CD4-positive, alpha-beta T cell treated with Interleukin-17A for 4 hours (primary cell): ENCODE measurements around the gene RBBP8.

Experiments
- DNase-seq: peaks from one replicate; pipeline ENCODE4 v3.0.0-alpha.2; 2020; ENCODE audit warnings: mixed read lengths

Gene RBBP8

DNA sequence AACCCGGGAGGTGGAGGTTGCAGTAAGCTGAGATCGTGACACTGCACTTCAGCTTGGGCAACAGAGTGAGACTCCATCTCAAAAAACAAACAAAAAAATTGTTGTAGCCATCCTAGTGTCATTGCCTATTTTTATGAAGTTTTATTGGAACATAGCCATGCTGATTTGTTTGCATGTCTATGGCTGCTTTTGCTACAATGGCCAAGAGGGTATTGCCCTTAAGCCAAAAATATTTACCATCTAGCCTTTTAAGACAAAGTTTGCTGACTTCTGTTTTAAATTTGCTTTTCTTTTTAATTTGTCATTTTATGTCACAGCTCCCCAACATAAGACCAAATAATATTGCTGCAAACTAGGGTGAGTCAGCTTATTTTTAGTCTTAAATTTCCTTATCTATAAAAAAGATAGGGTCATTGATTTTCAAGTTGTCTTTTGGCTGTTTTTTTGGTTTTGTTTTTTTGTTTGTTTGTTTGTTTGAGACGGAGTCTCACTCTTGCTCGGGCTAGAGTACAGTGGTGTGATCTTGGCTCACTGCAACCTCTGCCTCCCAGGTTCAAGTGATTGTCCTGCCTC, 132.2 kb downstream of the RBBP8 start:
- no peak for DNase-seq

DNA sequence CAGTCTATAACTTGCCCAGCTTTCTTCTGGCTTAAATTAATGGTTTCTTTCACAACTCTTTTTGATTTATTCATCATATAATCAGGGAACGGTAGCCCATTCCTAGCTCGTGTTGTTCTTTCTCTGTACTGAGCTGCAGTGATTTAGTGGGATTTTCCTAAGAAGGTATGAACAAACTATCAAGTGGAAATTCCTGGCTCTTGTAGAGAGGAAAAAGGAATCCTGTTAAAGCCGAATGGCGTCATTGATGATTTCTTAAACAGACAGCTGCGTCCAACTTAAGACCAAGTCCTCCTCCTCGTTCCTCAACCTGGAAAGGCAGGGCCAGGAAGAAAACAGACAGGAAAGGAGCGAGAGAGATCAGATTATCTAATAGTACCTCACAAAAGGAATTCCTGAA, 132.9 kb downstream of the RBBP8 start:
- no peak for DNase-seq

GRCh38 chr18:23066504-23067039, 133.4 kb downstream of the RBBP8 start:
- DNase-seq, result no peak

DNA sequence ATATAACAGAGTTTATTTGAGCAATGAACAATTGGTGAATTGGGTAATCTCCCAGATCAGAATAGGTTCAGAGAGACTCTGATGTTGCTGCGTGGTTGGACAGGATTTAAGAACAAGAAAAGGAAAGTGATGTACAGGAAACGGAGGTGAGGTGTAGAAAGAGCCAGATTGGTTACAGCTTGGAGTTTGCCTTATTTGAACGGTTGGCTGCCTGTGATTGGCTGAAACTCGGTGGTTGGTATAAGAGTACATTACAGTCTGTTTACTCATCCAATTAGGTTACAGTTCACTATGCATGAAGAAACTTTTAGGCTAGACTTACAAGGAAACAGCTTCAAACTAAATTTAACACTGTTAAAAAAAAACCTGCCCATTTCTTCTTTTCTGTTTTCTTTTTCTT, 134.1 kb downstream of the RBBP8 start:
- DNase-seq, result no peak

GRCh38 chr18:23068011-23068410, 134.9 kb downstream of the RBBP8 start:
- no peak for DNase-seq

- DNase-seq, result no peak
Measured at GRCh38 chr18:23068570-23069310, 135.6 kb downstream of the RBBP8 start.

- DNase-seq, result peak; percentile 64
Measured at GRCh38 chr18:23069481-23069880, 136.4 kb downstream of the RBBP8 start.

DNA sequence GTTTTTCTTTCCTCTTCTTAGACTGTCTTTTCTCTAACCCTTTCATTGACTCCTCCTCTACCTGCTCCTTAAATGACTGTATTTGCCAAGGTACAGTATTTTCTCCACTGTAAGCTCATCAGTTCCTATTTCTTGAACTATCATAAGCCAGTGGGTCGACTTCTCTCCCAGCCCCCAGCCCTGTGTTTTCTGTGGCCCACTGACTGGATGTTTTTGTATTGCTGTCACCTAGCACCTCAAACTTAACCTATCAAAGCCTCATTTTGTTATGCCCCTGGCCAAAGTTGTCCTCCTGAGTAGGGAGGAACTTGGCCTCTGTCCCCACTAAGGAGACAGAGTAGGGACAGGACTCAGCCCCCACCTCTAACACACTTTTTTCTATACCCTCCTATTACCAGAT, 136.8 kb downstream of the RBBP8 start:
- DNase-seq, result no peak

DNA sequence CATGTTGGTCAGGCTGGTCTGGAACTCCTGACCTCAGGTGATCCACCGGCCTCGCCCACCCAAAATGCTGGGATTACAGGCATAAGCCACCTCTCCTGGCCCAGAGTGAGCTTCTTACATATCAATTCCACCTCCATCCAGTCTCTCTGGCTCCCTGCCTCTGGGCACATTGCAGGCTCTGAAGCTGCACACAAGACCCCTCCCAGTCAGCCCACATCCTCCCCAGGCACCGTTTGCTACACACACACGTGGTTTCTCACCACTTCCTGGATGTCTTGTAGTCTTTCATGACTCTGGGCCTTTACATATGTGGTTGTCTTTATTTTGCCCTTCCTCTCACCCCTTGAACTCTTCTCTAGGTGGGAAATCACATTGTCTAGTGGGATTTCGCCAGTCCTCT, 138.2 kb downstream of the RBBP8 start:
- peak; percentile 85 for DNase-seq

DNA sequence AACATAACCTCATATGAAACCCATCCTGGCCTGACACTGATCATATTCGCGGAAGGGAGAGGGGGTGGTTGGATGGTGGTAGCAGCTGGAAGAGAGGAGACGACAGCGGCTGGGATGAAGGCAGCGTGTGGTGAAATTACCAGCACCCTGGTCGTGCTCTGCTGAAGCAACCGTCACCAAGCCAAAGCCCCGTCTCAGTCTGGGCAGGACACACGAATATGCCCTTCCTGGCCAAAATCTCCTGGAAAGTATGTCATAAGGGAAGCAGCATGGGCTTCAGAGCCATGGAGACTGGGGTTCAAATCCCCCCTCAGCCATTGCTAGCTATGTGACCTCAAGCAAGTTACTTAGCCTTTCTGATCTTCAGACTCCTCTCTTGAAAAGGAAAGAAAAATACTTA, 139.0 kb downstream of the RBBP8 start:
- DNase-seq, result no peak

- DNase-seq, result no peak
Measured at GRCh38 chr18:23073996-23074606, 141.0 kb downstream of the RBBP8 start.
